ENCODE results near the gene HADHB. TPM values are rescaled to one million over a fixed set of nuclear protein-coding genes. Genes with fewer than 3 reads are reported as not detected.

Gene HADHB
- total and polyA plus RNA-seq, 2 of the 13 experiments (the other 11 are each of a cell fraction or from before 2014, with no cell fraction given) = 112 to 238 TPM

- TF ChIP-seq, protein P1, sequence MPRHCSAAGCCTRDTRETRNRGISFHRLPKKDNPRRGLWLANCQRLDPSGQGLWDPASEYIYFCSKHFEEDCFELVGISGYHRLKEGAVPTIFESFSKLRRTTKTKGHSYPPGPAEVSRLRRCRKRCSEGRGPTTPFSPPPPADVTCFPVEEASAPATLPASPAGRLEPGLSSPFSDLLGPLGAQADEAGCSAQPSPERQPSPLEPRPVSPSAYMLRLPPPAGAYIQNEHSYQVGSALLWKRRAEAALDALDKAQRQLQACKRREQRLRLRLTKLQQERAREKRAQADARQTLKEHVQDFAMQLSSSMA (CRISPR knock-in tag; IDR thresholded peaks at IDR 0.05) = peak; percentile 97
- TF ChIP-seq FOXJ3 (CRISPR knock-in tag; IDR thresholded peaks at IDR 0.05; ENCODE audit: borderline replicate concordance) = peak; percentile 70; the same call in 1 of the 2 replicates
- TF ChIP-seq NFIB (CRISPR knock-in tag; IDR thresholded peaks at IDR 0.05; ENCODE audit: borderline replicate concordance) = no peak
- TF ChIP-seq, protein P2, sequence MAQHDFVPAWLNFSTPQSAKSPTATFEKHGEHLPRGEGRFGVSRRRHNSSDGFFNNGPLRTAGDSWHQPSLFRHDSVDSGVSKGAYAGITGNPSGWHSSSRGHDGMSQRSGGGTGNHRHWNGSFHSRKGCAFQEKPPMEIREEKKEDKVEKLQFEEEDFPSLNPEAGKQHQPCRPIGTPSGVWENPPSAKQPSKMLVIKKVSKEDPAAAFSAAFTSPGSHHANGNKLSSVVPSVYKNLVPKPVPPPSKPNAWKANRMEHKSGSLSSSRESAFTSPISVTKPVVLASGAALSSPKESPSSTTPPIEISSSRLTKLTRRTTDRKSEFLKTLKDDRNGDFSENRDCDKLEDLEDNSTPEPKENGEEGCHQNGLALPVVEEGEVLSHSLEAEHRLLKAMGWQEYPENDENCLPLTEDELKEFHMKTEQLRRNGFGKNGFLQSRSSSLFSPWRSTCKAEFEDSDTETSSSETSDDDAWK (CRISPR knock-in tag; IDR thresholded peaks at IDR 0.05) = no peak
- TF ChIP-seq ZNF674 (CRISPR knock-in tag; IDR thresholded peaks at IDR 0.05; ENCODE audit: low read depth) = peak; percentile 49; the same call in 1 of the 2 replicates
- TF ChIP-seq ZNF367 (CRISPR knock-in tag; IDR thresholded peaks at IDR 0.05; ENCODE audit: borderline replicate concordance) = 0 out of 2 replicates have a peak, but pooled peaks have one; percentile 68
- TF ChIP-seq ZNF451 (CRISPR knock-in tag; IDR thresholded peaks at IDR 0.05) = peak; percentile 78; the same call in 1 of the 2 replicates
- TF ChIP-seq TEAD2 (CRISPR knock-in tag; IDR thresholded peaks at IDR 0.05) = no peak
- TF ChIP-seq ZNF629 (CRISPR knock-in tag; conservative IDR thresholded peaks at IDR 0.05) = peak; percentile 57
- TF ChIP-seq, protein P3, sequence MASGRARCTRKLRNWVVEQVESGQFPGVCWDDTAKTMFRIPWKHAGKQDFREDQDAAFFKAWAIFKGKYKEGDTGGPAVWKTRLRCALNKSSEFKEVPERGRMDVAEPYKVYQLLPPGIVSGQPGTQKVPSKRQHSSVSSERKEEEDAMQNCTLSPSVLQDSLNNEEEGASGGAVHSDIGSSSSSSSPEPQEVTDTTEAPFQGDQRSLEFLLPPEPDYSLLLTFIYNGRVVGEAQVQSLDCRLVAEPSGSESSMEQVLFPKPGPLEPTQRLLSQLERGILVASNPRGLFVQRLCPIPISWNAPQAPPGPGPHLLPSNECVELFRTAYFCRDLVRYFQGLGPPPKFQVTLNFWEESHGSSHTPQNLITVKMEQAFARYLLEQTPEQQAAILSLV (CRISPR knock-in tag; IDR thresholded peaks at IDR 0.05; ENCODE audit: borderline replicate concordance) = peak; percentile 68; the same call in 1 of the 2 replicates
- TF ChIP-seq ZNF816 (CRISPR knock-in tag; IDR thresholded peaks at IDR 0.05; ENCODE audit: borderline replicate concordance) = peak; percentile 85
- peak; percentile 17; the same call in 1 of the 2 replicates for TF ChIP-seq ZSCAN31 (CRISPR knock-in tag; IDR thresholded peaks at IDR 0.05; ENCODE audit: low read depth)
- peak; percentile 83; the same call in 1 of the 2 replicates for TF ChIP-seq ZNF83 (CRISPR knock-in tag; IDR thresholded peaks at IDR 0.05; ENCODE audit: borderline replicate concordance)
- 0 out of 2 replicates have a peak, but pooled peaks have one; percentile 26 for TF ChIP-seq ZNF138 (CRISPR knock-in tag; IDR thresholded peaks at IDR 0.05; ENCODE audit: low read depth)
- peak; percentile 64 for TF ChIP-seq NRL (CRISPR knock-in tag; IDR thresholded peaks at IDR 0.05; ENCODE audit: borderline replicate concordance)
- TF ChIP-seq ISX (CRISPR knock-in tag; conservative IDR thresholded peaks at IDR 0.05) = no peak; the same call in 1 of the 2 replicates
- TF ChIP-seq ESRRA (CRISPR knock-in tag; IDR thresholded peaks at IDR 0.05; ENCODE audit: low read depth) = peak; percentile 97
- TF ChIP-seq ZNF18 (CRISPR knock-in tag; IDR thresholded peaks at IDR 0.05; ENCODE audit: insufficient replicate concordance) = peak; percentile 89
- TF ChIP-seq, protein P4, sequence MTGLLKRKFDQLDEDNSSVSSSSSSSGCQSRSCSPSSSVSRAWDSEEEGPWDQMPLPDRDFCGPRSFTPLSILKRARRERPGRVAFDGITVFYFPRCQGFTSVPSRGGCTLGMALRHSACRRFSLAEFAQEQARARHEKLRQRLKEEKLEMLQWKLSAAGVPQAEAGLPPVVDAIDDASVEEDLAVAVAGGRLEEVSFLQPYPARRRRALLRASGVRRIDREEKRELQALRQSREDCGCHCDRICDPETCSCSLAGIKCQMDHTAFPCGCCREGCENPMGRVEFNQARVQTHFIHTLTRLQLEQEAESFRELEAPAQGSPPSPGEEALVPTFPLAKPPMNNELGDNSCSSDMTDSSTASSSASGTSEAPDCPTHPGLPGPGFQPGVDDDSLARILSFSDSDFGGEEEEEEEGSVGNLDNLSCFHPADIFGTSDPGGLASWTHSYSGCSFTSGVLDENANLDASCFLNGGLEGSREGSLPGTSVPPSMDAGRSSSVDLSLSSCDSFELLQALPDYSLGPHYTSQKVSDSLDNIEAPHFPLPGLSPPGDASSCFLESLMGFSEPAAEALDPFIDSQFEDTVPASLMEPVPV (CRISPR knock-in tag; IDR thresholded peaks at IDR 0.05) = peak; percentile 19; the same call in 1 of the 2 replicates
- TF ChIP-seq KLF6 (CRISPR knock-in tag; IDR thresholded peaks at IDR 0.05) = peak; percentile 76; the same call in 1 of the 2 replicates
These were observed at the start of gene HADHB, which contains the start of gene HADHA (continued) for GRCh38 chr2:26244309-26245230.
